Keratinocyte (primary cell): ENCODE measurements around the gene BPGM. TPM values are rescaled to one million over a fixed set of nuclear protein-coding genes. Genes with fewer than 3 reads are reported as not detected.

ENCODE experiments used
- DNase-seq: peaks from one replicate; pipeline ENCODE4 v3.0.0-alpha.2; 2011; ENCODE audit warnings: low read depth, missing footprints, low spot score
- FAIRE-seq: peaks from 2 replicates; lab custom pipeline; 2011; peaks lifted over from hg19 to GRCh38; lab: Jason Lieb, UNC
- H2AFZ ChIP-seq: 2 replicates; pipeline ENCODE4 v1.6.0; 2012; ENCODE audit warnings: low read length, control low read depth, inconsistent platforms; ENCODE audit not compliant: control insufficient read depth
- H3K27ac ChIP-seq: 2 replicates; pipeline ENCODE4 v1.5.1; 2011; ENCODE audit warnings: low read length; ENCODE audit not compliant: control insufficient read depth, insufficient read depth
- H3K27me3 ChIP-seq: 3 replicates; pipeline ENCODE4 v1.6.0; 2011; ENCODE audit warnings: low read length; ENCODE audit not compliant: control insufficient read depth, insufficient read depth; ENCODE audit errors: extremely low read depth
- H3K36me3 ChIP-seq, 2 experiments: 2 replicates in 1 of 2; 3 replicates in 1 of 2; pipeline ENCODE4 v1.5.1; 2011; ENCODE audit warnings: low read length in 2 of 2, mild to moderate bottlenecking in 1 of 2; ENCODE audit not compliant: control insufficient read depth in 2 of 2, insufficient read depth in 2 of 2; ENCODE audit errors: extremely low read depth in 1 of 2
- H3K4me1 ChIP-seq: 3 replicates; pipeline ENCODE4 v1.5.1; 2011; ENCODE audit warnings: low read length; ENCODE audit not compliant: control insufficient read depth, insufficient read depth; ENCODE audit errors: extremely low read depth
- H3K4me2 ChIP-seq: 3 replicates; pipeline ENCODE4 v1.6.0; 2011; ENCODE audit warnings: low read depth, low read length; ENCODE audit not compliant: control insufficient read depth, insufficient read depth; ENCODE audit errors: extremely low read depth
- H3K4me3 ChIP-seq, 3 experiments: fragments of 200-600 bp in 1 of 3; sonication (generic) in 1 of 3; 2 replicates in 2 of 3; 3 replicates in 1 of 3; pipeline ENCODE4 v1.5.1; 2011 to 2016; ENCODE audit warnings: low read length in 3 of 3, mild to moderate bottlenecking in 3 of 3, control low read depth in 2 of 3, inconsistent platforms in 1 of 3, low read depth in 1 of 3, mixed read lengths in 1 of 3, mixed run types in 1 of 3, moderate library complexity in 1 of 3; ENCODE audit not compliant: control insufficient read depth in 2 of 3, insufficient read depth in 2 of 3; ENCODE audit errors: extremely low read depth in 1 of 3
- H3K79me2 ChIP-seq: 2 replicates; pipeline ENCODE4 v1.6.0; 2012; ENCODE audit warnings: low read length; ENCODE audit not compliant: control insufficient read depth, insufficient read depth
- H3K9ac ChIP-seq: 3 replicates; pipeline ENCODE4 v1.6.0; 2011; ENCODE audit warnings: low read length; ENCODE audit not compliant: control insufficient read depth, insufficient read depth; ENCODE audit errors: extremely low read depth
- H3K9me1 ChIP-seq: 3 replicates; pipeline ENCODE4 v1.6.0; 2011; ENCODE audit warnings: low read length; ENCODE audit not compliant: control insufficient read depth, insufficient read depth; ENCODE audit errors: extremely low read depth
- H3K9me3 ChIP-seq: 2 replicates; pipeline ENCODE4 v1.5.1; 2012; ENCODE audit warnings: low read depth, low read length; ENCODE audit not compliant: control insufficient read depth
- H4K20me1 ChIP-seq: 3 replicates; pipeline ENCODE4 v1.6.0; 2011; ENCODE audit warnings: low read length; ENCODE audit not compliant: control insufficient read depth, insufficient read depth; ENCODE audit errors: extremely low read depth
- EZH2 ChIP-seq: IDR thresholded peaks from one replicate; pipeline ENCODE4 v1.6.1; 2012; ENCODE audit warnings: inconsistent platforms, mild to moderate bottlenecking, low read length, moderate library complexity
- dilution Hi-C: fragments of 300-500 bp; cut with MboI; formaldehyde crosslinking; loops from one replicate; pipeline ENCODE4 v1.7.0; 2020; ENCODE audit warnings: low sequenced_read_pairs; ENCODE audit not compliant: extremely low pct_ligation_motif_present
- polyA plus RNA-seq, 5 experiments: library from polyadenylated mRNA; depleted of rRNA in 3 of 5; stranded (reverse) in 3 of 5; stranded (forward) in 1 of 5; unstranded in 1 of 5; fragments of >200 nt; gene quantifications; 1 replicate in 1 of 5; 2 replicates in 3 of 5; 3 replicates in 1 of 5; pipeline versions ENCODE4 v1.2.1 to v1.2.3, GENCODE V29; 2011 to 2012; ENCODE audit warnings: missing spikeins in 2 of 5, low read depth in 1 of 5, low replicate concordance in 1 of 5
- TF ChIP-seq, protein P1 (sequence below), 3 experiments: IDR thresholded peaks in 1 of 3; conservative IDR thresholded peaks in 1 of 3; optimal IDR thresholded peaks in 1 of 3; 2 replicates in 2 of 3; 3 replicates in 1 of 3; pipeline versions ENCODE3 to v1.5.1; 2011; ENCODE audit warnings: low read length in 3 of 3, mild to moderate bottlenecking in 3 of 3, moderate library complexity in 2 of 3, control low read depth in 1 of 3, inconsistent platforms in 1 of 3; ENCODE audit not compliant: insufficient read depth in 2 of 3; ENCODE audit errors: extremely low read depth in 1 of 3

Gene BPGM
- polyA plus RNA-seq, 1 donor (not counting 4 experiments of a cell fraction or from before 2014, with no cell fraction given): 31.2 TPM

DNA sequence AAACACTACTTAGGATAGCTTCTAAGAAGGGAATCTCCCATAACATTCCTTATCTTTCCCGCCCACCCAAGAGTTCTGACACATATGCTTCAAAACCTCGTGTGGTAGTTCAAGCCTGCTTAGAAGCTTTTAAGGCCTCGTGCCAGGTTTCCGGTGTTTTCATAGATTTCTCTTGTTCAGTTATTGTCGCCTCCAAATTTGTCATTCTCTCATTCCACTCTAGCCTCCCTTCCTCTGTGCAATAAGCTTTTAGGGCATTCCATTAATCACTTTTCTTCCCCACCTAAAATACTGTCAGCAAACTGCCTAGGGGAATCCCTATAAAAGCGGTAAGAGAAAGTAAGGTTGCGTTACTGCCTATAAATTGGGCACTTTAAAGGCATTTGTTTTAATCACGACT lies 718 bp upstream of the BPGM start:
- peak overlapping the region; percentile 95 for H3K4me2 ChIP-seq

DNA sequence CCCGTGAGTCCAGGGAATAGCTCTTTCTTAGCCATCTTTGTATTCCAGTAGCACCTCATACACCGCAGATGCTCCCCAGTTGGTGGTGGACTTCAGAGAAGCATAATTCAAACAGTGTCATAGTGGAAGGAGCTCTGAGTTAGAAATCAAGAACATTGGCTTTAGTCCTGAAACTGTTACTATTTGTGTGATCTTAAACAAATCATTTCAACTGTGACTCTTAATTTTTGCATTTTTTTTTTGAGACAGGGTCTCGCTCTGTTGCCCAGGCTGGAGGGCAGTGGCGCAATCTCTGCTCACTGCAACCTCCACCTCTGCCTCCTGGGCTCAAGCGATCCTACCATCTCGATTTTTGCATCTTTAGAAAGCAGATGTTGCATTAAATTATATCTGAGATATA lies 1.8 kb downstream of the BPGM start:
- Histone ChIP-seq H3K9ac (no peak overlapping the region), H3K27ac (no peak overlapping the region), H3K27me3 (no peaks in the 10 kb centered on the region), H3K4me3 (no peak overlapping the region), H3K36me3 (no peaks in the 10 kb centered on the region), H2AFZ (no peak overlapping the region), H3K4me2 (no peak overlapping the region), H3K79me2 (peaks cover 39% of the 10 kb centered on the region), H4K20me1 (no peaks in the 10 kb centered on the region), H3K9me3 (no peaks in the 10 kb centered on the region), H3K4me1 (peaks cover 28% of the 10 kb centered on the region), H3K9me1 (no peaks in the 10 kb centered on the region)
- FAIRE-seq (no peak), DNase-seq (no peak)
- TF ChIP-seq, protein P1, sequence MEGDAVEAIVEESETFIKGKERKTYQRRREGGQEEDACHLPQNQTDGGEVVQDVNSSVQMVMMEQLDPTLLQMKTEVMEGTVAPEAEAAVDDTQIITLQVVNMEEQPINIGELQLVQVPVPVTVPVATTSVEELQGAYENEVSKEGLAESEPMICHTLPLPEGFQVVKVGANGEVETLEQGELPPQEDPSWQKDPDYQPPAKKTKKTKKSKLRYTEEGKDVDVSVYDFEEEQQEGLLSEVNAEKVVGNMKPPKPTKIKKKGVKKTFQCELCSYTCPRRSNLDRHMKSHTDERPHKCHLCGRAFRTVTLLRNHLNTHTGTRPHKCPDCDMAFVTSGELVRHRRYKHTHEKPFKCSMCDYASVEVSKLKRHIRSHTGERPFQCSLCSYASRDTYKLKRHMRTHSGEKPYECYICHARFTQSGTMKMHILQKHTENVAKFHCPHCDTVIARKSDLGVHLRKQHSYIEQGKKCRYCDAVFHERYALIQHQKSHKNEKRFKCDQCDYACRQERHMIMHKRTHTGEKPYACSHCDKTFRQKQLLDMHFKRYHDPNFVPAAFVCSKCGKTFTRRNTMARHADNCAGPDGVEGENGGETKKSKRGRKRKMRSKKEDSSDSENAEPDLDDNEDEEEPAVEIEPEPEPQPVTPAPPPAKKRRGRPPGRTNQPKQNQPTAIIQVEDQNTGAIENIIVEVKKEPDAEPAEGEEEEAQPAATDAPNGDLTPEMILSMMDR (optimal IDR thresholded peaks at IDR 0.05 in 1 of 3, IDR thresholded peaks at IDR 0.05 in 1 of 3, conservative IDR thresholded peaks at IDR 0.05 in 1 of 3; ENCODE audit: extremely low read depth in 1 of 3, insufficient read depth in 2 of 3, low read length in 3 of 3): no peak
- TF ChIP-seq EZH2: no peak
- dilution Hi-C loops: no loop called here

More for the DNA sequence above, 718 bp upstream of the BPGM start:
- dilution Hi-C loops: no loop called here
- peaks cover 25% of the 10 kb centered on the region for H3K79me2 ChIP-seq
- H3K4me1 ChIP-seq: peaks cover 28% of the 10 kb centered on the region
- H3K9me3 ChIP-seq: no peaks in the 10 kb centered on the region
- DNase-seq (no peak), FAIRE-seq (no peak)
- TF ChIP-seq, protein P1 (optimal IDR thresholded peaks at IDR 0.05 in 1 of 3, IDR thresholded peaks at IDR 0.05 in 1 of 3, conservative IDR thresholded peaks at IDR 0.05 in 1 of 3; ENCODE audit: extremely low read depth in 1 of 3, insufficient read depth in 2 of 3, low read length in 3 of 3): no peak
- TF ChIP-seq EZH2: no peak
- H3K9ac ChIP-seq: peak overlapping the region; percentile 92
- H3K27me3 ChIP-seq: no peaks in the 10 kb centered on the region
- peak overlapping the region; percentile 74 for H2AFZ ChIP-seq
- H3K9me1 ChIP-seq: no peaks in the 10 kb centered on the region
- peak overlapping the region; percentile 52 to 94 (median 78) for H3K4me3 ChIP-seq
- no peaks in the 10 kb centered on the region for H3K36me3 ChIP-seq
- H3K27ac ChIP-seq: peak overlapping the region; percentile 94
- no peaks in the 10 kb centered on the region for H4K20me1 ChIP-seq
